Thoracic aorta (tissue), 2 donors: Measurements from ENCODE around the gene SHISA6. TPM values are rescaled to one million over a fixed set of nuclear protein-coding genes. Genes with fewer than 3 reads are reported as not detected.
"Not testable (repeated sequence)": the region's sequence is repeated elsewhere in the genome, so short reads cannot be mapped to it uniquely, and the experiment has no call there.

Source experiments
- ATAC-seq: fragments of 150-250 bp; one replicate; pipeline ENCODE4 v1.8.0; 2017; ENCODE audit warnings: low read depth; ENCODE audit not compliant: insufficient number of reproducible peaks, low FRiP score
- DNase-seq: peaks from one replicate; pipeline ENCODE4 v3.0.0-alpha.2; 2020; ENCODE audit warnings: low spot score
- H3K27ac ChIP-seq, 2 donors: fragments of 200-600 bp; sonication (generic); 1 replicate in 1 of 2; 2 replicates in 1 of 2; pipeline ENCODE4 v1.5.1; 2016; ENCODE audit warnings: mild to moderate bottlenecking in 2 of 2, moderate library complexity in 2 of 2
- H3K27me3 ChIP-seq: fragments of 200-600 bp; sonication (generic); replicated peaks from 2 replicates; pipeline ENCODE4 v1.6.0; 2016; ENCODE audit warnings: mild to moderate bottlenecking; ENCODE audit not compliant: insufficient read depth
- H3K36me3 ChIP-seq: fragments of 200-600 bp; sonication (generic); one replicate; pipeline ENCODE4 v1.5.1; 2016
- H3K4me1 ChIP-seq, 2 donors: fragments of 200-600 bp; sonication (generic); 1 replicate in 1 of 2; 2 replicates in 1 of 2; pipeline versions ENCODE4 v1.5.1 to v1.6.0; 2016; ENCODE audit warnings: low read depth in 2 of 2, mild to moderate bottlenecking in 1 of 2; ENCODE audit not compliant: control insufficient read depth in 1 of 2
- H3K4me3 ChIP-seq: fragments of 200-600 bp; sonication (generic); 2 replicates; pipeline ENCODE4 v1.5.1; 2016; ENCODE audit warnings: mild to moderate bottlenecking
- H3K9me3 ChIP-seq: fragments of 200-600 bp; sonication (generic); 2 replicates; pipeline ENCODE4 v1.5.1; 2016
- total RNA-seq, 2 donors: library from RNA; depleted of rRNA; stranded (reverse); fragments of >200 nt; gene quantifications; one replicate each; pipeline versions ENCODE4 v1.1.0 to v1.2.3, GENCODE V29; 2016
- TF ChIP-seq, protein P1 (sequence below): fragments of 200-600 bp; sonication (generic); IDR thresholded peaks from one replicate; pipeline ENCODE4 v1.5.1; 2019; ENCODE audit warnings: antibody characterized with exemption

The SHISA6 gene
- total RNA-seq, 2 donors from 2014 or later = under 0.01 TPM; not detected in 1

DNA sequence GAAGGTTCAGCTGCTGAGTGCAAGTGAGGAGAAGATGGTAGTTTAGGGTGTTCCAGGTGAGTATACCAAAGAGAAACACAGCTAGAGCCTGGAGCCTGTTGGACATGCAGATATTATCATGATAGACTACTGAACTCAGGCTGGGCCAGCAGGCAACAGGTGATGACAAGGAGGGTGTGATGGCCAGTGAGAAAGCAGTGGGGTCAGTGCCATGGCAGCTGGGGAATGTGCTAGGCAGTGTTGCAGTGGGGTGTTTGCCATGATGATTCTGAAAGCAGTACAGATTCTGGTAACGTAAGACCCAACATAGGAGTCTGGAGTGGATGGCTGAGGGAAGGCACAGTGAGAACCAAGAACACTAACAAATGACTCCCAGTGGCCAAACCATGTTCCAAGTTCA lies 57.4 kb downstream of the SHISA6 start:
- Histone ChIP-seq H3K27ac (no peak overlapping the region), H3K4me1 (no peaks in the 10 kb centered on the region), H3K4me3 (no peak overlapping the region), H3K9me3 (no peaks in the 10 kb centered on the region), H3K36me3 (no peaks in the 10 kb centered on the region), H3K27me3 (no peaks in the 10 kb centered on the region)
- DNase-seq = no peak
- TF ChIP-seq, protein P1, sequence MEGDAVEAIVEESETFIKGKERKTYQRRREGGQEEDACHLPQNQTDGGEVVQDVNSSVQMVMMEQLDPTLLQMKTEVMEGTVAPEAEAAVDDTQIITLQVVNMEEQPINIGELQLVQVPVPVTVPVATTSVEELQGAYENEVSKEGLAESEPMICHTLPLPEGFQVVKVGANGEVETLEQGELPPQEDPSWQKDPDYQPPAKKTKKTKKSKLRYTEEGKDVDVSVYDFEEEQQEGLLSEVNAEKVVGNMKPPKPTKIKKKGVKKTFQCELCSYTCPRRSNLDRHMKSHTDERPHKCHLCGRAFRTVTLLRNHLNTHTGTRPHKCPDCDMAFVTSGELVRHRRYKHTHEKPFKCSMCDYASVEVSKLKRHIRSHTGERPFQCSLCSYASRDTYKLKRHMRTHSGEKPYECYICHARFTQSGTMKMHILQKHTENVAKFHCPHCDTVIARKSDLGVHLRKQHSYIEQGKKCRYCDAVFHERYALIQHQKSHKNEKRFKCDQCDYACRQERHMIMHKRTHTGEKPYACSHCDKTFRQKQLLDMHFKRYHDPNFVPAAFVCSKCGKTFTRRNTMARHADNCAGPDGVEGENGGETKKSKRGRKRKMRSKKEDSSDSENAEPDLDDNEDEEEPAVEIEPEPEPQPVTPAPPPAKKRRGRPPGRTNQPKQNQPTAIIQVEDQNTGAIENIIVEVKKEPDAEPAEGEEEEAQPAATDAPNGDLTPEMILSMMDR = no peak
- ATAC-seq = no peak

DNA sequence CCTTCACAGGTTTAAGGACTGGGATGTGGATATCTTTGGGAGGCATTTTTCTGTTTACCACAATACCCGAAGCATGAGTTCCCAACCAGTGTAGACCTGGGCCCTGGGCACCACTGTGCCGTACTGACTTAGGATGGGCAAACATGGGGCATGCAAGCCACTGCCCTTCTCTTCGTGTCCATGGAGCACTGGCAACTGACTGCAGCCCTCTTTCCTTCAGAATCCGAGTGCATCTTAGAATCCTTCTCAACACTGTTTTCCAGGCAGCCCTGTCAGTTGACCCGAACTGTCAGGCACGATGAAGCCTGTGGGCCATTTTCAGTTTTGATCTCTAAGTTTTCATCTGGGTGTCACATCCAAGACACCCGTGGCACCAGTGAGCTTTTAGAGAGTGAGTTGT lies 59.2 kb downstream of the SHISA6 start:
- Histone ChIP-seq H3K27ac (no peak overlapping the region), H3K9me3 (no peaks in the 10 kb centered on the region), H3K36me3 (no peaks in the 10 kb centered on the region), H3K27me3 (no peaks in the 10 kb centered on the region), H3K4me1 (no peaks in the 10 kb centered on the region), H3K4me3 (no peak overlapping the region)
- TF ChIP-seq, protein P1 = no peak
- DNase-seq (no peak), ATAC-seq (no peak)

DNA sequence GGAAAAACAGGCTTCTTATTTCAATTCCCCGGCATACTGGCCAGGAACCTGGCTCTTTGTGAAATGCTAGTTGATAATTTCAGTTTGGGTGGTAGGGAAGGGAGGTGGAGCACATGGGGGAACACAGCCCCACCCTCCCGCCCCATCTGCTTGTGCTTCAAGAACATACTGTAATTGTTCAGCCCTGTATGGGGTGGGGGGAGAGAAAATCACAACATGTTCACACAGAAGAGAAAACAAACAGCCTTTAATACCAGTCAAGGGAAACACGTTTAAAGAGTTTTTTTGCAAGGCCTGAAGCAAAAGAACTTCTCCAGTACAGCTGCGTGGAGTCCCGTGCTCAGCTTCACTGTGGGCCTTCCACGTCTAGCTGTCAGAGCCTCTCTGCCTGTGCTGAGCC lies 59.7 kb downstream of the SHISA6 start:
- no peaks in the 10 kb centered on the region for H3K9me3 ChIP-seq
- TF ChIP-seq, protein P1 = no peak
- no peak for ATAC-seq
- H3K36me3 ChIP-seq = no peaks in the 10 kb centered on the region
- no peaks in the 10 kb centered on the region for H3K4me1 ChIP-seq
- no peak overlapping the region for H3K27ac ChIP-seq
- DNase-seq = no peak
- H3K4me3 ChIP-seq = no peak overlapping the region
- H3K27me3 ChIP-seq = no peaks in the 10 kb centered on the region

DNA sequence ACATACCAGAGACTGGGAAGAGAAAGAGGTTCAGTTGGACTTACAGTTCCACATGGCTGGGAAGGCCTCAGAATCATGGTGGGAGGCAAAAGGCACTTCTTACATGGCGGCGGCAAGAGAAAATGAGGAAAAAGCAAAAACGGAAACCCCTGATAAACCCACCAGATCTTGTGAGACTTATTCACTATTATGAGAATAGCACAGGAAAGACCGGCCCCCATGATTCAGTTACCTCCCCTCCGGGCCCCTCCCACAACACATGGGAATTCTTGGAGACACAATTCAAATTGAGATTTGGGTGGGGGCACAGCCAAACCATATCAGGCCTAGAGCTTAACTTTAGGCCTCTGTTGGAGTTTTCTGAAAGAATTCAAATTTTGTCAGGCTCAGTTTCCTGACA lies 60.9 kb downstream of the SHISA6 start:
- H3K9me3 ChIP-seq, H3K27ac ChIP-seq, H3K27me3 ChIP-seq, H3K36me3 ChIP-seq, ATAC-seq, DNase-seq, H3K4me1 ChIP-seq, H3K4me3 ChIP-seq: not testable (repeated sequence)

DNA sequence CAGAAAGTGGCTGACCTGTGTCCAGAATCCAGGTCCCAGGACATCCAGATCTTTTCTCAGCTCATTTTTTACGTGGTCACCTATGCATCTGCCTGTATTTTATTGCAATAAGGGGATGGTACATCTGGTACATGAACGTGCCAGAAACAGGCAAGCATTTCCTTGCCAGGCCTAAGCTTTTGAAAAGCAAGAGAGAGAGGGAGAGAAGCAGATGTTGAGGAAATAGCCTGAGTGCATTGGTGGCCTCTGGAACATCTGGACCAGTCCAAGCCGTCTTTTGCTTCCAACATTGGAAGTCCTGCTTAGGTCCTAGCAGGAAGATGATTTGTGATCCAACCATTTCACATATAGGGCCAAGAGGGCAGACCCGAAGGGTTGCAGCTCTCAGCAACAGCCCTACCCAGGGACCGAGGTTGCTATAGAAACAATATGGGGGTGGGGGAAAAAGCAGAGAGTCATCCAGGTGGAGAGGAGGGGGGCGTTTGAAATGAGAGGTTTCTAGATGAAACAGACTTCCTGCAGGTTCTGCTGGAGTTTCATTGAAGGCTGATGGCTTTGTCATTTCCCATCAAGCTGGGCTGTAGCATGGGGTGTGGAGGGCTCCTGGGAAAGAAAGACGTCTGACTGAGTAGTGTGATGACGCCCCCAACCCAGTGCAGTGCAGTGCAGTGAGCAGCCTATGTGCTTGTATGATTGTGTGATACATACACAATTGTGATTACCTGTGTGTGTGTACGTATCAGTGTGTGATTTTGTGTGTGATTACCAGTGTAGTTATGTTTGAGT lies 61.6 kb downstream of the SHISA6 start:
- H3K4me1 ChIP-seq = no peaks in the 10 kb centered on the region
- TF ChIP-seq, protein P1 = no peak
- no peaks in the 10 kb centered on the region for H3K9me3 ChIP-seq
- H3K27me3 ChIP-seq = no peaks in the 10 kb centered on the region
- DNase-seq (no peak), ATAC-seq (no peak)
- H3K36me3 ChIP-seq = no peaks in the 10 kb centered on the region
- no peak overlapping the region for H3K4me3 ChIP-seq
- no peak overlapping the region for H3K27ac ChIP-seq
